A673 (cell line): ENCODE results near the gene CDC7. TPM values are rescaled to one million over a fixed set of nuclear protein-coding genes. Genes with fewer than 3 reads are reported as not detected.

Experiments used
- BruUV-seq: library from RNA; stranded (reverse); fragments of 400-500 nt; replicated peaks from 2 replicates; lab custom pipeline; 2021; lab: Mats Ljungman, UMichigan
- CTCF ChIA-PET: fragments of 300-600 bp; sonication (Branson Sonifier 250); formaldehyde crosslinking; loops from one replicate; lab custom pipeline; 2022; ENCODE audit warnings: antibody characterized with exemption; lab: Charles Lee
- POLR2A ChIA-PET: fragments of 300-600 bp; sonication (Branson Sonifier 250); formaldehyde crosslinking; loops from one replicate; lab custom pipeline; 2022; ENCODE audit warnings: antibody characterized with exemption; ENCODE audit not compliant: low non-redundant PET; lab: Charles Lee
- DNase-seq: peaks from one replicate; pipeline ENCODE4 v3.0.0-alpha.2; 2015; ENCODE audit warnings: low spot score
- H3K27ac ChIP-seq: fragments of 200-600 bp; sonication (generic); 2 replicates; pipeline ENCODE4 v1.5.1; 2016; ENCODE audit warnings: mixed run types, low read depth, mild to moderate bottlenecking, mixed read lengths, antibody characterized with exemption, low read length; ENCODE audit not compliant: poor library complexity, severe bottlenecking
- H3K27me3 ChIP-seq: fragments of 200-600 bp; sonication (generic); replicated peaks from 2 replicates; pipeline ENCODE4 v1.6.1; 2017; ENCODE audit warnings: mixed run types, low read depth, mild to moderate bottlenecking, mixed read lengths, antibody characterized with exemption, low read length; ENCODE audit not compliant: insufficient read depth, poor library complexity
- H3K36me3 ChIP-seq: fragments of 200-600 bp; sonication (generic); 2 replicates; pipeline ENCODE4 v1.6.1; 2016; ENCODE audit warnings: mixed run types, mild to moderate bottlenecking, mixed read lengths, antibody characterized with exemption, low read length; ENCODE audit not compliant: insufficient read depth, poor library complexity, severe bottlenecking
- H3K4me1 ChIP-seq: fragments of 200-600 bp; sonication (generic); 2 replicates; pipeline ENCODE4 v1.6.1; 2017; ENCODE audit warnings: mixed run types, mild to moderate bottlenecking, mixed read lengths, antibody characterized with exemption, low read length; ENCODE audit not compliant: insufficient read depth, poor library complexity, severe bottlenecking
- H3K4me3 ChIP-seq: fragments of 200-600 bp; sonication (generic); 2 replicates; pipeline ENCODE4 v1.5.1; 2016; ENCODE audit warnings: low read depth, mixed run types, mild to moderate bottlenecking, mixed read lengths, low read length; ENCODE audit not compliant: poor library complexity, severe bottlenecking
- H3K9me3 ChIP-seq: fragments of 200-600 bp; sonication (generic); 2 replicates; pipeline ENCODE4 v1.6.1; 2016; ENCODE audit warnings: mixed run types, low read depth, mild to moderate bottlenecking, mixed read lengths, antibody characterized with exemption, low read length; ENCODE audit not compliant: poor library complexity, severe bottlenecking
- CTCF ChIP-seq: fragments of 300-800, 200-600 bp; sonication (generic); conservative IDR thresholded peaks from 2 replicates; pipeline ENCODE4 v1.5.1; 2017; ENCODE audit warnings: low read depth, mild to moderate bottlenecking, antibody characterized with exemption, low read length, moderate library complexity, mixed read lengths
- EZH2 ChIP-seq: fragments of 200-600 bp; sonication (generic); IDR thresholded peaks from 2 replicates; pipeline ENCODE4 v1.6.1; 2017; ENCODE audit warnings: borderline replicate concordance, low read depth, mild to moderate bottlenecking, mixed read lengths, antibody characterized with exemption, low read length; ENCODE audit not compliant: poor library complexity, severe bottlenecking
- intact Hi-C: fragments of 100-400 bp; cut with micrococcal nuclease; formaldehyde crosslinking; loops from one replicate; pipeline ENCODE4 v1.10.0; 2022; ENCODE audit not compliant: unreplicated experiment
- total RNA-seq: library from RNA; stranded (reverse); gene quantifications from 2 replicates; pipeline ENCODE4 v1.2.3, GENCODE V29; 2021

Gene CDC7
- total RNA-seq, 1 experiment from 2014 or later, result 34.0 TPM

- ChIA-PET CTCF (no interaction called here), POLR2A (no interaction called here)
- Histone ChIP-seq H3K27ac (no peak overlapping the region), H3K4me1 (no peaks in the 10 kb centered on the region), H3K4me3 (no peak overlapping the region), H3K9me3 (no peaks in the 10 kb centered on the region), H3K36me3 (no peaks in the 10 kb centered on the region), H3K27me3 (no peaks in the 10 kb centered on the region)
- no peak for DNase-seq
- TF ChIP-seq CTCF, result no peak
- no peak for TF ChIP-seq EZH2
- intact Hi-C loops, result no loop called here
- no TSS peak for BruUV-seq
These were observed 59.4 kb downstream of the CDC7 start for GRCh38 chr1:91559838-91560565.

- no peak overlapping the region for H3K4me3 ChIP-seq
- no TSS peak for BruUV-seq
- H3K36me3 ChIP-seq, result no peaks in the 10 kb centered on the region
- DNase-seq, result no peak
- CTCF ChIA-PET, result no interaction called here
- H3K27me3 ChIP-seq, result no peaks in the 10 kb centered on the region
- TF ChIP-seq CTCF (no peak), EZH2 (no peak)
- intact Hi-C loops, result no loop called here
- no peaks in the 10 kb centered on the region for H3K9me3 ChIP-seq
- no peaks in the 10 kb centered on the region for H3K4me1 ChIP-seq
- POLR2A ChIA-PET, result no interaction called here
- no peak overlapping the region for H3K27ac ChIP-seq
These were observed 64.4 kb downstream of the CDC7 start for GRCh38 chr1:91564888-91565701.

GRCh38 chr1:91567583-91567982 lies 66.9 kb downstream of the CDC7 start:
- intact Hi-C loops, result no loop called here
- BruUV-seq, result no TSS peak
- Histone ChIP-seq H3K27ac (no peak overlapping the region), H3K4me1 (no peaks in the 10 kb centered on the region), H3K36me3 (no peaks in the 10 kb centered on the region), H3K9me3 (no peaks in the 10 kb centered on the region), H3K4me3 (no peak overlapping the region), H3K27me3 (no peaks in the 10 kb centered on the region)
- no peak for DNase-seq
- POLR2A ChIA-PET, result no interaction called here
- TF ChIP-seq EZH2, result no peak
- TF ChIP-seq CTCF, result no peak
- CTCF ChIA-PET, result no interaction called here
